ENCODE data around the gene ELK1. TPM values are rescaled to one million over a fixed set of nuclear protein-coding genes. Genes with fewer than 3 reads are reported as not detected.

ELK1 gene
- total and polyA plus RNA-seq, 8 donors: 23.1 to 35.2 (median 27.8) TPM

- ATAC-seq (no peak), DNase-seq (no peak)
- Histone ChIP-seq H3K27ac (no peak overlapping the region), H3K4me1 (peaks cover 0 to 4% of the 10 kb centered on the region in 2 donors), H3K4me3 (no peak overlapping the region), H3K27me3 (no peaks in the 10 kb centered on the region), H3K9me3 (no peaks in the 10 kb centered on the region), H3K36me3 (no peaks in the 10 kb centered on the region)
- TF ChIP-seq, protein P1, sequence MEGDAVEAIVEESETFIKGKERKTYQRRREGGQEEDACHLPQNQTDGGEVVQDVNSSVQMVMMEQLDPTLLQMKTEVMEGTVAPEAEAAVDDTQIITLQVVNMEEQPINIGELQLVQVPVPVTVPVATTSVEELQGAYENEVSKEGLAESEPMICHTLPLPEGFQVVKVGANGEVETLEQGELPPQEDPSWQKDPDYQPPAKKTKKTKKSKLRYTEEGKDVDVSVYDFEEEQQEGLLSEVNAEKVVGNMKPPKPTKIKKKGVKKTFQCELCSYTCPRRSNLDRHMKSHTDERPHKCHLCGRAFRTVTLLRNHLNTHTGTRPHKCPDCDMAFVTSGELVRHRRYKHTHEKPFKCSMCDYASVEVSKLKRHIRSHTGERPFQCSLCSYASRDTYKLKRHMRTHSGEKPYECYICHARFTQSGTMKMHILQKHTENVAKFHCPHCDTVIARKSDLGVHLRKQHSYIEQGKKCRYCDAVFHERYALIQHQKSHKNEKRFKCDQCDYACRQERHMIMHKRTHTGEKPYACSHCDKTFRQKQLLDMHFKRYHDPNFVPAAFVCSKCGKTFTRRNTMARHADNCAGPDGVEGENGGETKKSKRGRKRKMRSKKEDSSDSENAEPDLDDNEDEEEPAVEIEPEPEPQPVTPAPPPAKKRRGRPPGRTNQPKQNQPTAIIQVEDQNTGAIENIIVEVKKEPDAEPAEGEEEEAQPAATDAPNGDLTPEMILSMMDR (IDR thresholded peaks at IDR 0.05): no peak
- intact Hi-C loops (cut with DNase I): no loop called here
Observed at GRCh38 chrX:47612418-47612817, 37.9 kb downstream of the ELK1 start.

- TF ChIP-seq, protein P1 (IDR thresholded peaks at IDR 0.05): no peak
Observed at GRCh38 chrX:47611926-47612325, 38.4 kb downstream of the ELK1 start.

GRCh38 chrX:47611489-47611888 is 38.9 kb downstream of the ELK1 start:
- no peak overlapping the region for H3K4me3 ChIP-seq
- DNase-seq (no peak), ATAC-seq (no peak)
- no peaks in the 10 kb centered on the region for H3K27me3 ChIP-seq
- no peaks in the 10 kb centered on the region for H3K36me3 ChIP-seq
- intact Hi-C loops (cut with DNase I): no loop called here
- H3K27ac ChIP-seq: no peak overlapping the region
- TF ChIP-seq, protein P1 (IDR thresholded peaks at IDR 0.05): no peak
- peaks cover 0 to 4% of the 10 kb centered on the region in 2 donors for H3K4me1 ChIP-seq
- no peaks in the 10 kb centered on the region for H3K9me3 ChIP-seq

More at GRCh38 chrX:47611926-47612325, 38.4 kb downstream of the ELK1 start:
- DNase-seq (no peak), ATAC-seq (no peak)
- H3K4me1 ChIP-seq: peaks cover 0 to 4% of the 10 kb centered on the region in 2 donors
- intact Hi-C loops (cut with DNase I): no loop called here
- no peaks in the 10 kb centered on the region for H3K36me3 ChIP-seq
- H3K27me3 ChIP-seq: no peaks in the 10 kb centered on the region
- no peak overlapping the region for H3K4me3 ChIP-seq
- no peaks in the 10 kb centered on the region for H3K9me3 ChIP-seq
- no peak overlapping the region for H3K27ac ChIP-seq

- Histone ChIP-seq H3K9me3 (no peaks in the 10 kb centered on the region), H3K4me1 (peaks cover 0 to 4% of the 10 kb centered on the region in 2 donors), H3K4me3 (no peak overlapping the region), H3K27me3 (no peaks in the 10 kb centered on the region), H3K27ac (no peak overlapping the region), H3K36me3 (no peaks in the 10 kb centered on the region)
- DNase-seq: no peak
- TF ChIP-seq, protein P1 (IDR thresholded peaks at IDR 0.05): no peak
- intact Hi-C loops (cut with DNase I): no loop called here
- ATAC-seq: no peak
Observed at GRCh38 chrX:47610511-47610910, 39.9 kb downstream of the ELK1 start.

- DNase-seq: peak in 1 of 4 donors; percentile 76
- H3K9me3 ChIP-seq: no peaks in the 10 kb centered on the region
- H3K4me1 ChIP-seq: peaks cover 0 to 4% of the 10 kb centered on the region in 2 donors
- ATAC-seq: no peak
- H3K4me3 ChIP-seq: no peak overlapping the region
- intact Hi-C loops (cut with DNase I): no loop called here
- H3K36me3 ChIP-seq: no peaks in the 10 kb centered on the region
- no peaks in the 10 kb centered on the region for H3K27me3 ChIP-seq
- no peak overlapping the region for H3K27ac ChIP-seq
- TF ChIP-seq, protein P1 (IDR thresholded peaks at IDR 0.05): no peak
Observed at GRCh38 chrX:47608130-47608810, 42.1 kb downstream of the ELK1 start.

Data from left lung (tissue), 10 donors.